Measurements from ENCODE around the gene CDCA7L.

Gene CDCA7L

GRCh38 chr7:21945454-21946221, at the start of gene CDCA7L:
TSS of gene CDCA7L (minus strand) at chr7:21945899. CDS start at chr7:21945804, 95 bp downstream.
- Histone ChIP-seq H3K27ac (peak within 1 kb of the TSS in 1 of 2 donors; percentile 69), H3K4me3 (peak within 1 kb of the TSS; percentile 83)
- no peak for TF ChIP-seq CTCF (IDR thresholded peaks at IDR 0.05)
- DNase-seq (ENCODE audit: low spot score) = no peak

- H3K27ac ChIP-seq = no peak overlapping the region
- no peak for TF ChIP-seq CTCF (IDR thresholded peaks at IDR 0.05)
- no peak overlapping the region for H3K4me3 ChIP-seq
- no peak for DNase-seq (ENCODE audit: low spot score)
Measured at GRCh38 chr7:21986096-21986495, 40.4 kb upstream of the CDCA7L start.

- no peak for TF ChIP-seq CTCF (IDR thresholded peaks at IDR 0.05)
- no peak overlapping the region for H3K27ac ChIP-seq
- no peak overlapping the region for H3K4me3 ChIP-seq
- DNase-seq (ENCODE audit: low spot score) = no peak
Measured at GRCh38 chr7:21984042-21984441, 38.3 kb upstream of the CDCA7L start.

GRCh38 chr7:21983056-21983455, 37.4 kb upstream of the CDCA7L start:
- no peak for DNase-seq (ENCODE audit: low spot score)
- no peak overlapping the region for H3K27ac ChIP-seq
- no peak overlapping the region for H3K4me3 ChIP-seq
- TF ChIP-seq CTCF (IDR thresholded peaks at IDR 0.05) = no peak

- DNase-seq (ENCODE audit: low spot score) = no peak
- Histone ChIP-seq H3K4me3 (no peak overlapping the region), H3K27ac (no peak overlapping the region)
- no peak for TF ChIP-seq CTCF (IDR thresholded peaks at IDR 0.05)
Measured at GRCh38 chr7:21981524-21981923, 35.8 kb upstream of the CDCA7L start.

- DNase-seq (ENCODE audit: low spot score) = no peak
- no peak overlapping the region for H3K4me3 ChIP-seq
- no peak for TF ChIP-seq CTCF (IDR thresholded peaks at IDR 0.05)
- no peak overlapping the region for H3K27ac ChIP-seq
Measured at GRCh38 chr7:21980926-21981500, 35.3 kb upstream of the CDCA7L start.

GRCh38 chr7:21972397-21972784, 26.7 kb upstream of the CDCA7L start:
- DNase-seq (ENCODE audit: low spot score) = no peak
- no peak overlapping the region for H3K4me3 ChIP-seq
- no peak for TF ChIP-seq CTCF (IDR thresholded peaks at IDR 0.05)
- no peak overlapping the region for H3K27ac ChIP-seq
